LNCAP (cell line): Measurements from ENCODE around the gene ORAI3.

ENCODE experiments used
- TF ChIP-seq, protein P1 (sequence below): fragments of 450-650 bp; IDR thresholded peaks from 2 replicates; pipeline ENCODE4 v1.5.1; 2017; ENCODE audit warnings: mild to moderate bottlenecking

ORAI3 gene

DNA sequence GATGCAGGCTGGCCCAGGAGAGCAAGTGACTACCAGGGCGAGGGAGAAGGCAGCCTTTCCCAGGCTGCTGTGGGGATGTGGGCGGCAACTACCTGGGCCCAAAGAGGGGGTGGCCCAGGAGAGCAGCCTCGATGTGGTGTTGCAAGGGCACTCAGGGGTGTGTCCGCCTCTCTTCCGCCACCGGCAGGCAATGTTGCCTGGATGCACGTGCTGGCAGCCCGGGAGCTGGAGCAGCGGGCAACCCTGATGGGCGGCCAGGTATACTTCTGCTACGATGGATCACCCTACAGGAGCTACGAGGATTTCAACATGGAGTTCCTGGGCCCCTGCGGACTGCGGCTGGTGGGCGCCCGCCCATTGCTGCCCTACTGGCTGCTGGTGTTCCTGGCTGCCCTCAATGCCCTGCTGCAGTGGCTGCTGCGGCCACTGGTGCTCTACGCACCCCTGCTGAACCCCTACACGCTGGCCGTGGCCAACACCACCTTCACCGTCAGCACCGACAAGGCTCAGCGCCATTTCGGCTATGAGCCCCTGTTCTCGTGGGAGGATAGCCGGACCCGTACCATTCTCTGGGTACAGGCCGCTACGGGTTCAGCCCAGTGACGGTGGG, 38.8 kb downstream of the ORAI3 start:
- TF ChIP-seq, protein P1, sequence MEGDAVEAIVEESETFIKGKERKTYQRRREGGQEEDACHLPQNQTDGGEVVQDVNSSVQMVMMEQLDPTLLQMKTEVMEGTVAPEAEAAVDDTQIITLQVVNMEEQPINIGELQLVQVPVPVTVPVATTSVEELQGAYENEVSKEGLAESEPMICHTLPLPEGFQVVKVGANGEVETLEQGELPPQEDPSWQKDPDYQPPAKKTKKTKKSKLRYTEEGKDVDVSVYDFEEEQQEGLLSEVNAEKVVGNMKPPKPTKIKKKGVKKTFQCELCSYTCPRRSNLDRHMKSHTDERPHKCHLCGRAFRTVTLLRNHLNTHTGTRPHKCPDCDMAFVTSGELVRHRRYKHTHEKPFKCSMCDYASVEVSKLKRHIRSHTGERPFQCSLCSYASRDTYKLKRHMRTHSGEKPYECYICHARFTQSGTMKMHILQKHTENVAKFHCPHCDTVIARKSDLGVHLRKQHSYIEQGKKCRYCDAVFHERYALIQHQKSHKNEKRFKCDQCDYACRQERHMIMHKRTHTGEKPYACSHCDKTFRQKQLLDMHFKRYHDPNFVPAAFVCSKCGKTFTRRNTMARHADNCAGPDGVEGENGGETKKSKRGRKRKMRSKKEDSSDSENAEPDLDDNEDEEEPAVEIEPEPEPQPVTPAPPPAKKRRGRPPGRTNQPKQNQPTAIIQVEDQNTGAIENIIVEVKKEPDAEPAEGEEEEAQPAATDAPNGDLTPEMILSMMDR: no peak

- TF ChIP-seq, protein P1: no peak
Observed at GRCh38 chr16:30989469-30990047, 40.7 kb downstream of the ORAI3 start.

- TF ChIP-seq, protein P1: no peak
Observed at GRCh38 chr16:30990105-30990504, 41.2 kb downstream of the ORAI3 start.

- TF ChIP-seq, protein P1: no peak
Observed at GRCh38 chr16:30991052-30991451, 42.2 kb downstream of the ORAI3 start.

- TF ChIP-seq, protein P1: no peak
Observed at GRCh38 chr16:30992276-30992780, 43.5 kb downstream of the ORAI3 start.

DNA sequence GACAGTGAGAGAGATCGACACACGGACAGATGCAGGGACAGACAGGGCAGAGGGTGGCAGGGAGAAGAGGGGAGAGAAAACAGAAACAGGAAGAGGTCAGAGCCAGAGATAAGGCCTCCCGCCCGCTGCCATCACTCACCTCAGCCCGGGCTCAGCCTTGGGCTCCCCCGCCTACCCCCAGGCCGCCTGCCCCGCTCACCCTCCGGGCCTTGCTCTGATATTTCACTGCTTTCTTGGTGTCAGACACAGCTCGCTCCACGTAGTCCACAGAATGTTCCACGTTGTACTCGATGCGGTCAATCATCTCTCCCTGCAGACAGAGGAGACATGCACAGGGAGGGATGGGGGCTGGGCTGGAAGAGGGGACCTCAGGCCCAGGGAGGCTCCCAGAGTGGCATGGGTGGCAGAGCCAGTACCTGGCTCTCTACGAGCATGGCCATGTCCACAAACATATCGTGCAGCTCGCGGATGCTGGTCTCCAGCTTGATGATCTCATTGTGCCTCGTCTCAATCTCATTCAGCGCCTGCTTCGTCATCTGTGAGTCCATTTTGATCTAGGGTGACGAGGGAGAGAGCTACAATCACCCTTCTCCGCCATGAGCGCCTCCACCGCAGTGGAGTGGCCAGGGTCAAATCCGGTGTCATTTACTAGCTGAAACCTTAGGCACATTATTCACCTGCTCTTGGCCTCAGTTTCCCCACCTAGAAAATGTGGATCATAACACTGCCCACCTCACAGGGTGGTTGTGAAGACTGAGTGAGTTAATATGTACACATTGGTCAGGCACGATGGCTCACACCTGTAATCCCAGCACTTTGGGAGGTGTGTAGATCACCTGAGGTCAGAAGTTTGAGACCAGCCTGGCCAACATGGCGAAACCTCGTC, 44.3 kb downstream of the ORAI3 start:
- TF ChIP-seq, protein P1: no peak

- TF ChIP-seq, protein P1: no peak
Observed at GRCh38 chr16:30995927-30996323, 47.1 kb downstream of the ORAI3 start.
